ENCODE measurements around the gene RPS6KB2. TPM values are rescaled to one million over a fixed set of nuclear protein-coding genes. Genes with fewer than 3 reads are reported as not detected.

Gene RPS6KB2
- total and polyA plus RNA-seq, 12 donors, result 16.3 to 46.3 (median 23.2) TPM

- WGBS, 2 donors, result 52 to 64% methylated on average over 26 of the region's 26 CpGs
- peak overlapping the region in 3 of 10 donors; percentile 14 to 20 (median 18) for H3K4me3 ChIP-seq
- intact Hi-C loops (cut with DNase I), result no loop called here
- H3K36me3 ChIP-seq, result no peaks in the 10 kb centered on the region
- peak overlapping the region; percentile 40 to 98 (median 92) for H3K27ac ChIP-seq
- no peak for TF ChIP-seq CTCF (IDR thresholded peaks at IDR 0.05)
- peaks cover 20 to 61% (median 48%) of the 10 kb centered on the region in 9 donors for H3K4me1 ChIP-seq
- no peaks in the 10 kb centered on the region for H3K9me3 ChIP-seq
- ATAC-seq (peak in 7 of 8 donors; percentile 4 to 69 (median 50)), DNase-seq (peak; percentile 59 to 62)
- peaks cover 0 to 26% (median 6%) of the 10 kb centered on the region in 7 donors for H3K27me3 ChIP-seq
Measured at GRCh38 chr11:67418476-67419281, 9.6 kb upstream of the RPS6KB2 start.

DNA sequence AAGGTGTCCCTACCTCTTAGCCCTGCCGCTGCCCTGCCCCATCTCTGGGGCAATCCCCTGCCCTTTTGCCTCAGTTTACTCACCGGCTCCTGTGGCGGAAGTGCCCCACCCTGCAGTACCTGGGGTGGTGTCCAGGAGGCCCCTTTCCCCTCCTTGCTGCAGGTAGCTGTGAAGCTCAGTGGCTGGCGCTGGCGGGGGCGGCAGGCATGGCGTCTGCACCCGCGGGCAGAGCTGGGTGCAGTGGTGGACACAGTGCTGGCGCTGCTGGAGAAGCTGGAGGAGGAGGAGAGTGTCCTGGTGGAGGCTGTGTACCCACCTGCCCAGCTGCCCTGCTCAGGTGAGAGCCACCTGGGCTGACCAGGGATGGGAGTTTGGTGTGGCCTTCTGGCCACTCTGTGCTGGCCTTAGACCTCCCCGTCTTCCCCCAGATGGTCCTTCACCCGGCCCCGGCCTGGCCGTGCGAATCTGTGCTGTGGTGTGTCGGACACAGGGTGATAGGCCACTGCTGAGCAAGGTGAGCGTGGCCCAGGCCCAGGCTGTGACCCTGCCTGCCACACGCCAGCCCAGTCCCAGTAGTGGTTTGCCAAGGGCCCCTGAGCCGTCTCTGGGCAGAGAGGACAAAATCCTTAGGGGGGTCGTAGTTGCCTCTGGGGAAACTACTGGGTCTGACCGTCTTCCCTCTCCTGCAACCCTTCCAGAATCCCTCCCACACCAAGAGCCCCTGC lies 8.8 kb upstream of the RPS6KB2 start:
- Histone ChIP-seq H3K27me3 (peaks cover 0 to 19% (median 5%) of the 10 kb centered on the region in 7 donors), H3K36me3 (no peaks in the 10 kb centered on the region), H3K9me3 (no peaks in the 10 kb centered on the region), H3K4me3 (peak overlapping the region in 3 of 10 donors; percentile 18 to 59 (median 55)), H3K27ac (peak overlapping the region in 9 of 10 donors; percentile 76 to 98 (median 93)), H3K4me1 (peaks cover 20 to 61% (median 48%) of the 10 kb centered on the region in 9 donors)
- ATAC-seq (peak in 1 of 8 donors; percentile 0), DNase-seq (no peak)
- WGBS, 2 donors, result 94 to 96% methylated on average over 21 of the region's 21 CpGs
- TF ChIP-seq CTCF (IDR thresholded peaks at IDR 0.05), result no peak
- intact Hi-C loops (cut with DNase I), result loop anchor here in 1 of 10 donors (10.0 kb wide), 1 partner anchor 65 kb away; the partner anchor contains the start of gene POLD4

DNA sequence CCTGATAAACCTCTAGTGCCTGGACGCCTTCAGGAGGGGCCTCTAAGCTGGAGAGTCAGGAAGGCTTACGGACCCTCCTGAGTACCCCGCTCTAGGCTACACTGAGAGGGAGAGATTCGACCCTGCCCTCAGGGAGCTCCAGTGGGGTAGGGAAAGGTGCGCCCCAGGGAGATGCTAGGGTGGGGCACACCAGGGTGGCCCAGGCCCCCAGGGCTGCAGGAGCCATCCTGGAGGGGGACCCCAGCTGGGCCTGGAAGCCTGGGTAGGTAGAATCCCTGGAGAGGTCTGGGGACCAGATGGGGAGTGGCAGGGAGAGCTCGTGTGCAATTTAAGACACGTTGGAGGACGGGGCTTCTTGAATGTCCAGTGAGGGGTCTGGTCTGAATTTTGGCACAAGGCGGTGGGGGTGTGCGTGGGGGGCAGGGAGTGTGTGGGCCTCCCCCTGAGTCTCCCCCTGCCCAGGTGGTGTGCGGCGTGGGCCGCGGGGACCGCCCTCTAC lies 8.1 kb upstream of the RPS6KB2 start:
- TF ChIP-seq CTCF (IDR thresholded peaks at IDR 0.05), result no peak
- H3K4me1 ChIP-seq, result peaks cover 20 to 56% (median 48%) of the 10 kb centered on the region in 9 donors
- peaks cover 0 to 12% (median 2%) of the 10 kb centered on the region in 7 donors for H3K27me3 ChIP-seq
- H3K36me3 ChIP-seq, result no peaks in the 10 kb centered on the region
- intact Hi-C loops (cut with DNase I), result loop anchor here in 1 of 10 donors (10.0 kb wide), 1 partner anchor 65 kb away; the partner anchor contains the start of gene POLD4
- no peak for ATAC-seq
- 39 to 43% methylated on average over 15 of the region's 15 CpGs for WGBS, 2 donors
- no peaks in the 10 kb centered on the region for H3K9me3 ChIP-seq
- H3K4me3 ChIP-seq, result peak overlapping the region in 9 of 10 donors; percentile 48 to 62 (median 56)
- no peak for DNase-seq
- H3K27ac ChIP-seq, result peak overlapping the region; percentile 25 to 98 (median 92)

Measured in heart right ventricle (tissue), 16 donors.